K562 (cell line): Measurements from ENCODE around the gene BIRC5. TPM values are rescaled to one million over a fixed set of nuclear protein-coding genes. Genes with fewer than 3 reads are reported as not detected.

Experiments used
- ARID2 ChIP-seq: fragments of 450-650 bp; IDR thresholded peaks from 2 replicates; pipeline ENCODE4 v1.6.1; 2017; ENCODE audit warnings: antibody characterized with exemption, mild to moderate bottlenecking
- BDP1 ChIP-seq: IDR thresholded peaks from 3 replicates; pipeline ENCODE4 v1.6.1; 2011; ENCODE audit not compliant: insufficient read length, insufficient read depth
- CBFB ChIP-seq: sonication (generic); formaldehyde crosslinking; IDR thresholded peaks from 2 replicates; pipeline ENCODE4 v1.4.0; 2020; ENCODE audit warnings: mild to moderate bottlenecking, missing genetic modification reagents
- CBX5 ChIP-seq: IDR thresholded peaks from 2 replicates; pipeline ENCODE4 v1.6.1; 2014; ENCODE audit warnings: low read depth, borderline replicate concordance
- FOS ChIP-seq: IDR thresholded peaks from 3 replicates; pipeline ENCODE4 v1.6.1; 2011; ENCODE audit not compliant: insufficient read length; ENCODE audit errors: extremely low read depth
- GABPB2 ChIP-seq: fragments of 250-450 bp; sonication (Bioruptor Pico); conservative IDR thresholded peaks from 2 replicates; pipeline ENCODE4 v1.5.1; 2021; ENCODE audit warnings: mild to moderate bottlenecking
- MED1 ChIP-seq: sonication (generic); formaldehyde crosslinking; IDR thresholded peaks from 2 replicates; pipeline ENCODE4 v1.8.1; 2023; ENCODE audit warnings: missing genetic modification reagents, borderline replicate concordance
- NR1H2 ChIP-seq: sonication (generic); formaldehyde crosslinking; IDR thresholded peaks from 2 replicates; pipeline ENCODE4 v1.4.0; 2020; ENCODE audit warnings: mild to moderate bottlenecking, missing genetic modification reagents
- NR2F6 ChIP-seq: fragments of 450-650 bp; formaldehyde crosslinking; IDR thresholded peaks from 2 replicates; pipeline ENCODE4 v1.4.0; 2020; ENCODE audit warnings: mild to moderate bottlenecking
- ZC3H4 ChIP-seq: sonication (generic); formaldehyde crosslinking; IDR thresholded peaks from 2 replicates; pipeline ENCODE4 v1.9.0; 2021; ENCODE audit warnings: missing genetic modification reagents, borderline replicate concordance
- ZC3H8 ChIP-seq: fragments of 450-650 bp; IDR thresholded peaks from 2 replicates; pipeline ENCODE4 v1.6.1; 2017
- ZNF174 ChIP-seq: fragments of 250-450 bp; sonication (Bioruptor Pico); IDR thresholded peaks from 2 replicates; pipeline ENCODE4 v1.4.0; 2020; ENCODE audit warnings: mild to moderate bottlenecking
- ZNF224 ChIP-seq: sonication (generic); formaldehyde crosslinking; IDR thresholded peaks from 2 replicates; pipeline ENCODE4 v1.8.0; 2022; ENCODE audit warnings: mild to moderate bottlenecking, missing genetic modification reagents
- ZNF253 ChIP-seq: fragments of 250-450 bp; sonication (Bioruptor Pico); conservative IDR thresholded peaks from 2 replicates; pipeline ENCODE4 v1.6.1; 2021; ENCODE audit warnings: mild to moderate bottlenecking
- ZSCAN29 ChIP-seq: fragments of 450-650 bp; IDR thresholded peaks from 2 replicates; pipeline ENCODE4 v1.6.1; 2017
- polyA plus RNA-seq, 8 experiments: library from polyadenylated mRNA; depleted of rRNA in 4 of 8; stranded (reverse) in 5 of 8; unstranded in 3 of 8; fragments of >200 nt; fragmentation: Nextera tagmentation in 2 of 8; fragmentation: Illumina TruSeq in 1 of 8; extraction: Ambion mirVana in 2 of 8; extraction: Trizol in 1 of 8; gene quantifications; 2 replicates each; pipeline versions ENCODE4 v1.2.1 to v1.2.3, GENCODE V29; 2011 to 2014; ENCODE audit warnings: inconsistent platforms in 1 of 8, missing spikeins in 1 of 8
- total RNA-seq, 7 experiments: library from RNA; depleted of rRNA in 6 of 7; stranded (reverse); fragments of >200 nt in 6 of 7; fragmentation: Illumina TruSeq in 2 of 7; extraction: Trizol in 2 of 7; gene quantifications; 2 replicates each; pipeline versions ENCODE4 v1.2.1 to v1.2.3, GENCODE V29; 2011 to 2021; ENCODE audit warnings: low replicate concordance in 1 of 7
- TF ChIP-seq, protein P1 (sequence below): sonication (generic); formaldehyde crosslinking; IDR thresholded peaks from 2 replicates; pipeline ENCODE4 v1.8.0; 2022; ENCODE audit warnings: mild to moderate bottlenecking, missing genetic modification reagents
- TF ChIP-seq, protein P2 (sequence below): fragments of 450-650 bp; formaldehyde crosslinking; IDR thresholded peaks from 2 replicates; pipeline ENCODE4 v1.4.0; 2020; ENCODE audit warnings: mild to moderate bottlenecking, moderate library complexity
- TF ChIP-seq, protein P3 (sequence below): IDR thresholded peaks from 3 replicates; pipeline ENCODE4 v1.6.1; 2011; ENCODE audit warnings: borderline replicate concordance, mild to moderate bottlenecking; ENCODE audit not compliant: insufficient read length, insufficient read depth
- TF ChIP-seq, protein P4 (sequence below), 2 experiments: fragments of 450-650 bp in 1 of 2; sonication (generic) in 1 of 2; formaldehyde crosslinking; conservative IDR thresholded peaks; 2 replicates each; pipeline versions ENCODE4 v1.4.0 to v1.8.1; 2020 to 2022; ENCODE audit warnings: mild to moderate bottlenecking in 1 of 2, missing genetic modification reagents in 1 of 2

BIRC5 gene
- total and polyA plus RNA-seq, 9 of the 15 experiments (the other 6 are each of a cell fraction or from before 2014, with no cell fraction given): 64.4 to 140 (median 101) TPM

DNA sequence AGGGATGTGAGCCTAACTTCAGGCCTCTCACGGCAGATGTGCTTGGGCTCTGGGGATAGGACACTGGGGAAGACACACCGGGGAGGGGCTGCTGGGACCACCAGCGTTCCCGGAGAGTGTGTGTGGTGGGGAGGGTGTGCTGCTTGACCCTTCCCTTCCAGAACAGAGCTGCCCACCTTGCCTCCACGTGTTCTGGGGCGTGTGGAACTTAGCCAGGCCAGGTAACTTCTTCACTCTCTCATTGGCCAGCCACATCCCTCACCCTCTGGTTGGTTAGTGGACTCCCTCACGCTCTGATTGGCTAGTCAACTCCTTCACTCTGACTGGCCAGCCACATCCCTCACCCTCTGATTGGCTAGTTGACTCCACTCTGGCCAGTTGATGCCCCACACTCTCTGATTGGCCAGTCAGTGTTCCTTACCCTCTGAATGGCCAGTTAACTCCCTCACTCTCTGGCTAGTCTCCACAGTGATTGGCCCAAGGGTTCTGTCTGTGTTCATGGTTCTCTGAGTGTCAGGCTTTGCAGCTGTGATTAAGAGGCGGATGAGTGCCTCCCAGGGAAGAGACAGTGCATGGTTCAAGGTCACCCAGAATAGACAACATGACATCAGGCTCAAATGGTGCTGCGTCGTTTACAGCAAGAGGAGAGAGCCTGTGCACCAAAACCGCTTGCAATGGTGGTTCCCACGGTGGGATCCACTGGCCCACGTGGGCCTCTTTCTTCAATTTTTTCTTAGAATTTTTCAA lies 27.4 kb downstream of the BIRC5 start (continued):
- TF ChIP-seq, protein P1, sequence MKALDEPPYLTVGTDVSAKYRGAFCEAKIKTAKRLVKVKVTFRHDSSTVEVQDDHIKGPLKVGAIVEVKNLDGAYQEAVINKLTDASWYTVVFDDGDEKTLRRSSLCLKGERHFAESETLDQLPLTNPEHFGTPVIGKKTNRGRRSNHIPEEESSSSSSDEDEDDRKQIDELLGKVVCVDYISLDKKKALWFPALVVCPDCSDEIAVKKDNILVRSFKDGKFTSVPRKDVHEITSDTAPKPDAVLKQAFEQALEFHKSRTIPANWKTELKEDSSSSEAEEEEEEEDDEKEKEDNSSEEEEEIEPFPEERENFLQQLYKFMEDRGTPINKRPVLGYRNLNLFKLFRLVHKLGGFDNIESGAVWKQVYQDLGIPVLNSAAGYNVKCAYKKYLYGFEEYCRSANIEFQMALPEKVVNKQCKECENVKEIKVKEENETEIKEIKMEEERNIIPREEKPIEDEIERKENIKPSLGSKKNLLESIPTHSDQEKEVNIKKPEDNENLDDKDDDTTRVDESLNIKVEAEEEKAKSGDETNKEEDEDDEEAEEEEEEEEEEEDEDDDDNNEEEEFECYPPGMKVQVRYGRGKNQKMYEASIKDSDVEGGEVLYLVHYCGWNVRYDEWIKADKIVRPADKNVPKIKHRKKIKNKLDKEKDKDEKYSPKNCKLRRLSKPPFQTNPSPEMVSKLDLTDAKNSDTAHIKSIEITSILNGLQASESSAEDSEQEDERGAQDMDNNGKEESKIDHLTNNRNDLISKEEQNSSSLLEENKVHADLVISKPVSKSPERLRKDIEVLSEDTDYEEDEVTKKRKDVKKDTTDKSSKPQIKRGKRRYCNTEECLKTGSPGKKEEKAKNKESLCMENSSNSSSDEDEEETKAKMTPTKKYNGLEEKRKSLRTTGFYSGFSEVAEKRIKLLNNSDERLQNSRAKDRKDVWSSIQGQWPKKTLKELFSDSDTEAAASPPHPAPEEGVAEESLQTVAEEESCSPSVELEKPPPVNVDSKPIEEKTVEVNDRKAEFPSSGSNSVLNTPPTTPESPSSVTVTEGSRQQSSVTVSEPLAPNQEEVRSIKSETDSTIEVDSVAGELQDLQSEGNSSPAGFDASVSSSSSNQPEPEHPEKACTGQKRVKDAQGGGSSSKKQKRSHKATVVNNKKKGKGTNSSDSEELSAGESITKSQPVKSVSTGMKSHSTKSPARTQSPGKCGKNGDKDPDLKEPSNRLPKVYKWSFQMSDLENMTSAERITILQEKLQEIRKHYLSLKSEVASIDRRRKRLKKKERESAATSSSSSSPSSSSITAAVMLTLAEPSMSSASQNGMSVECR (CRISPR knock-in tag): no peak
- TF ChIP-seq, protein P2, sequence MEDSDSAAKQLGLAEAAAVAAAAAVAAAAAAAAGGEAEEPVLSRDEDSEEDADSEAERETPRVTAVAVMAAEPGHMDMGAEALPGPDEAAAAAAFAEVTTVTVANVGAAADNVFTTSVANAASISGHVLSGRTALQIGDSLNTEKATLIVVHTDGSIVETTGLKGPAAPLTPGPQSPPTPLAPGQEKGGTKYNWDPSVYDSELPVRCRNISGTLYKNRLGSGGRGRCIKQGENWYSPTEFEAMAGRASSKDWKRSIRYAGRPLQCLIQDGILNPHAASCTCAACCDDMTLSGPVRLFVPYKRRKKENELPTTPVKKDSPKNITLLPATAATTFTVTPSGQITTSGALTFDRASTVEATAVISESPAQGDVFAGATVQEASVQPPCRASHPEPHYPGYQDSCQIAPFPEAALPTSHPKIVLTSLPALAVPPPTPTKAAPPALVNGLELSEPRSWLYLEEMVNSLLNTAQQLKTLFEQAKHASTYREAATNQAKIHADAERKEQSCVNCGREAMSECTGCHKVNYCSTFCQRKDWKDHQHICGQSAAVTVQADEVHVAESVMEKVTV (CRISPR knock-in tag): 0 out of 2 replicates have a peak, but pooled peaks have one; percentile 11
- TF ChIP-seq BDP1: no peak
- no peak for TF ChIP-seq ZSCAN29
- TF ChIP-seq, protein P3, sequence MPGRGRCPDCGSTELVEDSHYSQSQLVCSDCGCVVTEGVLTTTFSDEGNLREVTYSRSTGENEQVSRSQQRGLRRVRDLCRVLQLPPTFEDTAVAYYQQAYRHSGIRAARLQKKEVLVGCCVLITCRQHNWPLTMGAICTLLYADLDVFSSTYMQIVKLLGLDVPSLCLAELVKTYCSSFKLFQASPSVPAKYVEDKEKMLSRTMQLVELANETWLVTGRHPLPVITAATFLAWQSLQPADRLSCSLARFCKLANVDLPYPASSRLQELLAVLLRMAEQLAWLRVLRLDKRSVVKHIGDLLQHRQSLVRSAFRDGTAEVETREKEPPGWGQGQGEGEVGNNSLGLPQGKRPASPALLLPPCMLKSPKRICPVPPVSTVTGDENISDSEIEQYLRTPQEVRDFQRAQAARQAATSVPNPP: no peak
- TF ChIP-seq ZNF224 (CRISPR knock-in tag): no peak
- TF ChIP-seq MED1 (CRISPR knock-in tag): no peak
- TF ChIP-seq FOS: peak; percentile 96
- TF ChIP-seq ZNF253 (CRISPR knock-in tag): no peak
- TF ChIP-seq CBFB: no peak
- no peak for TF ChIP-seq ZNF174 (CRISPR knock-in tag)
- TF ChIP-seq, protein P4, sequence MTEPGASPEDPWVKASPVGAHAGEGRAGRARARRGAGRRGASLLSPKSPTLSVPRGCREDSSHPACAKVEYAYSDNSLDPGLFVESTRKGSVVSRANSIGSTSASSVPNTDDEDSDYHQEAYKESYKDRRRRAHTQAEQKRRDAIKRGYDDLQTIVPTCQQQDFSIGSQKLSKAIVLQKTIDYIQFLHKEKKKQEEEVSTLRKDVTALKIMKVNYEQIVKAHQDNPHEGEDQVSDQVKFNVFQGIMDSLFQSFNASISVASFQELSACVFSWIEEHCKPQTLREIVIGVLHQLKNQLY (CRISPR knock-in tag; conservative IDR thresholded peaks at IDR 0.05): no peak
- no peak for TF ChIP-seq GABPB2 (CRISPR knock-in tag)
- TF ChIP-seq ZC3H8: no peak
- TF ChIP-seq NR1H2: no peak
- no peak for TF ChIP-seq CBX5
- no peak for TF ChIP-seq NR2F6 (CRISPR knock-in tag)
- no peak for TF ChIP-seq ARID2
- TF ChIP-seq ZC3H4 (CRISPR knock-in tag): no peak
